Parathyroid adenoma (tissue), 2 donors: ENCODE results near the gene TUBA4B.

ENCODE experiments used
- H2AFZ ChIP-seq: fragments of 300-600 bp; sonication (generic); one replicate; pipeline ENCODE4 v1.7.0; 2017; ENCODE audit warnings: antibody characterized with exemption, mild to moderate bottlenecking
- H3K27ac ChIP-seq: fragments of 300-600 bp; sonication (generic); one replicate; pipeline ENCODE4 v1.7.0; 2017
- H3K27me3 ChIP-seq: fragments of 300-600 bp; sonication (generic); one replicate; pipeline ENCODE4 v1.7.0; 2017; ENCODE audit warnings: low read length; ENCODE audit not compliant: control insufficient read depth, insufficient read depth
- H3K36me3 ChIP-seq: fragments of 300-600 bp; sonication (generic); one replicate; pipeline ENCODE4 v1.7.0; 2017; ENCODE audit warnings: low read length; ENCODE audit not compliant: control insufficient read depth, insufficient read depth
- H3K4me1 ChIP-seq: fragments of 300-600 bp; sonication (generic); one replicate; pipeline ENCODE4 v1.7.0; 2017; ENCODE audit warnings: control low read depth
- H3K4me2 ChIP-seq: fragments of 300-600 bp; sonication (generic); one replicate; pipeline ENCODE4 v1.7.0; 2017; ENCODE audit warnings: low read length
- H3K4me3 ChIP-seq: fragments of 300-600 bp; sonication (generic); one replicate; pipeline ENCODE4 v1.7.0; 2017; ENCODE audit warnings: low read depth, low read length
- H3K79me2 ChIP-seq: fragments of 300-600 bp; sonication (generic); one replicate; pipeline ENCODE4 v1.7.0; 2017; ENCODE audit warnings: control low read depth
- H3K9ac ChIP-seq: fragments of 300-600 bp; sonication (generic); one replicate; pipeline ENCODE4 v1.7.0; 2017; ENCODE audit warnings: mild to moderate bottlenecking
- H3K9me3 ChIP-seq: fragments of 300-600 bp; sonication (generic); one replicate; pipeline ENCODE4 v1.7.0; 2017; ENCODE audit warnings: low read length; ENCODE audit not compliant: control insufficient read depth
- TF ChIP-seq, protein P1 (sequence below): fragments of 300-600 bp; sonication (generic); IDR thresholded peaks from one replicate; pipeline ENCODE4 v1.7.0; 2017; ENCODE audit warnings: antibody characterized with exemption, mild to moderate bottlenecking
- donor health status: primary hyperparathyroidism.

The TUBA4B gene

DNA sequence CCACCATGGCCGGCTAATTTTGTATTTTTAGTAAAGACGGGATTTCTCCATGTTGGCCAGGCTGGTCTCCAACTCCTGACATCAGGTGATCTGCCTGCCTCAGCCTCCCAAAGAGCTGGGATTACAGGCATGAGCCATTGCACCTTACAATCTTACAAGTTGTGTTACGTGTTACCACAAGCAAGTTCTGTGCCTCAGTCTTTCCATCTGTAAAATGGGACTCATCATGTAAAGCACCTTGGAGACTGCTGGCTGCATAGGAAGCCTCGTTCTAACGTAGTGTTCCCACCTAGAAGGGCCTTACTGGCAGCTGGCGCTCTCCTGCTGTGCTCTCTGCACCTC, 36.1 kb downstream of the TUBA4B start:
- TF ChIP-seq, protein P1, sequence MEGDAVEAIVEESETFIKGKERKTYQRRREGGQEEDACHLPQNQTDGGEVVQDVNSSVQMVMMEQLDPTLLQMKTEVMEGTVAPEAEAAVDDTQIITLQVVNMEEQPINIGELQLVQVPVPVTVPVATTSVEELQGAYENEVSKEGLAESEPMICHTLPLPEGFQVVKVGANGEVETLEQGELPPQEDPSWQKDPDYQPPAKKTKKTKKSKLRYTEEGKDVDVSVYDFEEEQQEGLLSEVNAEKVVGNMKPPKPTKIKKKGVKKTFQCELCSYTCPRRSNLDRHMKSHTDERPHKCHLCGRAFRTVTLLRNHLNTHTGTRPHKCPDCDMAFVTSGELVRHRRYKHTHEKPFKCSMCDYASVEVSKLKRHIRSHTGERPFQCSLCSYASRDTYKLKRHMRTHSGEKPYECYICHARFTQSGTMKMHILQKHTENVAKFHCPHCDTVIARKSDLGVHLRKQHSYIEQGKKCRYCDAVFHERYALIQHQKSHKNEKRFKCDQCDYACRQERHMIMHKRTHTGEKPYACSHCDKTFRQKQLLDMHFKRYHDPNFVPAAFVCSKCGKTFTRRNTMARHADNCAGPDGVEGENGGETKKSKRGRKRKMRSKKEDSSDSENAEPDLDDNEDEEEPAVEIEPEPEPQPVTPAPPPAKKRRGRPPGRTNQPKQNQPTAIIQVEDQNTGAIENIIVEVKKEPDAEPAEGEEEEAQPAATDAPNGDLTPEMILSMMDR, result no peak
- Histone ChIP-seq H3K9ac (no peak overlapping the region), H3K9me3 (no peaks in the 10 kb centered on the region), H3K79me2 (no peaks in the 10 kb centered on the region), H3K36me3 (no peaks in the 10 kb centered on the region), H3K4me2 (no peak overlapping the region), H3K27ac (no peak overlapping the region), H2AFZ (no peak overlapping the region), H3K4me1 (no peaks in the 10 kb centered on the region), H3K27me3 (no peaks in the 10 kb centered on the region), H3K4me3 (no peak overlapping the region)

DNA sequence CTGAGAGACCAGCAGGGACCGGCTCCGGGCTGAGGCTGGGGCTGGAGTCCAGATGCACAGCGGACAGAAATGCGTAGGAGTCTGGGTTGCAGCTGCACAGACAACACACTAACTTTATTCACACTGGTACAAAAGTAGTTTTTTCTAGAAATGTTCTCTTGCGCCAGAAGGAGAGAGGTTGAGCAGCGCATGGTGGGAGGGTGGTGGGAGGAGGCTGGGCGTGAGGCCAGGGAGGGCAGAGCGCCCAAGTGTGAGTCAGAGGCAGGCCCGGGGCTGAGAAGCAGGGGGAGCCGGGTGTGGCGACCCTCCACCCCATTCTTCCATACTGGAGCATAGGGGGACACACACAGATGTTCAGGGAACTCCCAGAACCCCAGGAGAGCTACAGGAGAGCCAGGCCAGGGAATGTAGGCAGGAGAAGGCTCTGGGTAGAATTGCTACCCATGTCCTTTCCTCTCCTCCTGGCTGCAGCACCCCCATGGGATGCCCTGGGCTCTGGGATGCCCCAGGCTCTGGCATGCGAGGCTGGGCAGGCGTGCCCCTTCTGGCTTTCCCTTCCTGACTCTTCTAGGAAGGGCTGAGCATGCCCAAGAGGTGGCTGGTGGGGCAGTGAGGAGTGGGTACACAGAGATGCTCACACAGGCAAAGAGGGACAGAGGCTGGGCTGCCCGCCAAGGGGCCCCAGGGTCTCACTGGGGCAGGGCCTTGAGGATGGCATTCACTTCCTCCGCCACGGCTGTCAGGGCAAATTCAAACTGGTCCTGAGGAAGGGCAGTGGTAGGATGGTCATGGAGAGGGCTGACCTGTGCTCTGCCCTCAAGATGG, 36.7 kb downstream of the TUBA4B start:
- H2AFZ ChIP-seq, result no peak overlapping the region
- H3K27ac ChIP-seq, result no peak overlapping the region
- no peaks in the 10 kb centered on the region for H3K79me2 ChIP-seq
- no peak overlapping the region for H3K4me3 ChIP-seq
- H3K4me2 ChIP-seq, result no peak overlapping the region
- no peak overlapping the region for H3K9ac ChIP-seq
- no peaks in the 10 kb centered on the region for H3K36me3 ChIP-seq
- peaks cover 3% of the 10 kb centered on the region for H3K4me1 ChIP-seq
- no peaks in the 10 kb centered on the region for H3K27me3 ChIP-seq
- no peaks in the 10 kb centered on the region for H3K9me3 ChIP-seq
- TF ChIP-seq, protein P1, result no peak

DNA sequence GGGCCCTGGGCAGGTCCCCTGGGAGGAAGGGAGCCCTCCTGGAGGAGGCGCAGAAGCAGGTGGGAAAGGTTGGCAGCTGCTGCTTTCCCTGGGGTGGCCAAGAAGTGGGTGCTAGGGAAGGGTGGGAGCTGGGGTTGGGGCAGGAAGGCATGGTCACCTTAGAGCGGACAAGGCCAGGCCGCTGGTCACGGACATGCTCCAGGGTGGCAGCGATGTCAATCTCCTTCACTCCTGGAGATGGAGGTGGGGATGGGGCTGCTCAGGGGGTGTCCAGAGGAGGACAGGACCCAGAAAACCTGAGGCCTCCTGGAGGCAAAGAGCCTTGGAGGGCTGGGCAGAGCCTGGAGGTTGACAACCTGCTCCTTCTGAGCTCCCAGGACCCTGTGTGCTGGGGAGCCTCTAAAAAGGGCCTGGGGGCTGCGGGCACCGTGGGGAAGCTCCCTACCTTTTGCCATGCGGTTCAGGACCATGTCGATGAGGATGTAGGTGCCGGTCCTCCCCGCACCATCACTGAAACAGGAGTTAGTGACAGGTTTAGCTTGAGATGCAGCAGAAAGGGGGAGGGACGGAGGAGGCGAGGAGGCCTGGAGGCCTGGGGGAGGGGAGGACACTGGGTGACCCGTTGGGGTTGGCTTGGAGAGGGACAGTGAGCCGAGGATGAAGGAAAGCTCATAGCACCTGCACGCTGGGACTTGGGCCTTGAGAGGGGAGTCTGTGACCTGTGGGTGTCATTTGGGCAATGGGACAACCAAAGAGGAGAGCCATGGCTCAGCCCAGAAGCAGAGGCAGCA, 37.5 kb downstream of the TUBA4B start:
- H3K4me2 ChIP-seq, result no peak overlapping the region
- no peak overlapping the region for H3K4me3 ChIP-seq
- H3K27me3 ChIP-seq, result no peaks in the 10 kb centered on the region
- no peaks in the 10 kb centered on the region for H3K9me3 ChIP-seq
- H3K4me1 ChIP-seq, result peaks cover 6% of the 10 kb centered on the region
- no peak overlapping the region for H3K27ac ChIP-seq
- no peak overlapping the region for H2AFZ ChIP-seq
- no peak overlapping the region for H3K9ac ChIP-seq
- no peaks in the 10 kb centered on the region for H3K79me2 ChIP-seq
- TF ChIP-seq, protein P1, result no peak
- no peaks in the 10 kb centered on the region for H3K36me3 ChIP-seq

DNA sequence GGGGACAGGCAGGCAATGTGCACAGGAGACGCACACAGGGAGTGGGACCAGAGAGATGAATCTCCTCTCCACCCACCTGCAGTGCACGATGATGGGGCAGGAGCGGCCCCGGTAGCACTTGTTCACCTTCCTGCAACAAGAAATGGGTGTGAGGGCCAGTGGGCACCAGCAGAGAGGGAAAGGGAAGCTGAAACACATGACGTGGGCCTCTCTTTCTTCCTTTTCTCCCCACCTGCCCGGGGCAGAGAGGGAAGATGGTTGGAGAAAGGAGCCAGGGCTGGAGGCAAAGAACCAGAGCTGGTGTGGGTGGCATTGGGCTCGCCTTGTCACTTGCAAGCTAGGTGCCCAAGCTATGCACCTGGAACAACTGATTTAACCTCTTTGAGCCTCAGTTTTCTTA, 38.4 kb downstream of the TUBA4B start:
- Histone ChIP-seq H2AFZ (no peak overlapping the region), H3K4me3 (no peak overlapping the region), H3K4me2 (no peak overlapping the region), H3K9ac (no peak overlapping the region), H3K27me3 (no peaks in the 10 kb centered on the region), H3K4me1 (peaks cover 6% of the 10 kb centered on the region), H3K9me3 (no peaks in the 10 kb centered on the region), H3K79me2 (no peaks in the 10 kb centered on the region), H3K36me3 (no peaks in the 10 kb centered on the region), H3K27ac (no peak overlapping the region)
- TF ChIP-seq, protein P1, result no peak
